GM21367 (cell line): ENCODE data around the gene MFN2.
"Not testable (repeated sequence)": the region's sequence is repeated elsewhere in the genome, so short reads cannot be mapped to it uniquely, and the experiment has no call there.

Experiments used
- ATAC-seq: cut with Tn5 transposase; IDR thresholded peaks from one replicate; pipeline ENCODE4 v1.9.1; 2021; ENCODE audit not compliant: unreplicated experiment

The MFN2 gene

DNA sequence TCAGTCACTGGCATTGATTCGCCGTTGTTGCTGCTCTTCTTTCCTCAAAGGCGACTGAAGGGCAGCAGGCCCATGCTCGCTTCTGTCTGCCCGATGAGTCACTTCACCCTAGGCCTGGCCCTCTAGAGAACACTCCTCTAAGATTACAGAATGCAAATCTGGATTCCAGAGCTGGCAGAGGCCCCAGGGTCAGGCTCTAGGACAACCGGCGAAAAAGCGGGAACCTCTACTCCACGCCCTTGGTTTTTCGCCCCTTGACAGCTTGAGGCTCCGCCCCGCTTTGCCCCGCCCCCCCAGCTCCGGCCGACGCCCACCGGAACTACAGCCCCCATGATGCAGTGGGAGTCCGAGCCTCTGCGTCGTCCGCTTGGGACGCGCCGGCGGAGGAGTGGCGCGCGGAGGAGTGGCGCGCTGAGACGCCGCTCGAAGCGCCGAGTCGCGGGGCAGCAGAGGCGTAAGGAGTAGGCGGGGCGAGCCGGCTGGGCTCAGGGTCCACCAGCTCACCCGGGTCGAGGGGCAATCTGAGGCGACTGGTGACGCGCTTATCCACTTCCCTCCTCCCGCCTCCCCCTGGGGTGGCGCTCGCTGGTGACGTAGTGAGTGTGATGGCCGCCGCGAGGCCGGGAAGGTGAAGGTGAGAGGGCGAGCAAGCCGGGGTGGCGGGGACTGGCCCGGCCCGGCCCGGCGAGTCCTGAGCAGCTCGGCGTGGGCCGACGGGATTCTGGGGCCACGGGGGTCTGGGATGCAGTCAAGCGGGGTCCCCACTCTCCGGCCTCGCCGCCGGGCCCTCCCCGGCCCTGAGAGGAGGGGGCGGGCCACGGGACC lies at the start of gene MFN2:
Gene MFN2, plus strand, starts transcription at position 594 of the 825 bp plus-strand sequence. CDS start 8,725 bp downstream, outside the sequence.
- ATAC-seq = peak; percentile 79

DNA sequence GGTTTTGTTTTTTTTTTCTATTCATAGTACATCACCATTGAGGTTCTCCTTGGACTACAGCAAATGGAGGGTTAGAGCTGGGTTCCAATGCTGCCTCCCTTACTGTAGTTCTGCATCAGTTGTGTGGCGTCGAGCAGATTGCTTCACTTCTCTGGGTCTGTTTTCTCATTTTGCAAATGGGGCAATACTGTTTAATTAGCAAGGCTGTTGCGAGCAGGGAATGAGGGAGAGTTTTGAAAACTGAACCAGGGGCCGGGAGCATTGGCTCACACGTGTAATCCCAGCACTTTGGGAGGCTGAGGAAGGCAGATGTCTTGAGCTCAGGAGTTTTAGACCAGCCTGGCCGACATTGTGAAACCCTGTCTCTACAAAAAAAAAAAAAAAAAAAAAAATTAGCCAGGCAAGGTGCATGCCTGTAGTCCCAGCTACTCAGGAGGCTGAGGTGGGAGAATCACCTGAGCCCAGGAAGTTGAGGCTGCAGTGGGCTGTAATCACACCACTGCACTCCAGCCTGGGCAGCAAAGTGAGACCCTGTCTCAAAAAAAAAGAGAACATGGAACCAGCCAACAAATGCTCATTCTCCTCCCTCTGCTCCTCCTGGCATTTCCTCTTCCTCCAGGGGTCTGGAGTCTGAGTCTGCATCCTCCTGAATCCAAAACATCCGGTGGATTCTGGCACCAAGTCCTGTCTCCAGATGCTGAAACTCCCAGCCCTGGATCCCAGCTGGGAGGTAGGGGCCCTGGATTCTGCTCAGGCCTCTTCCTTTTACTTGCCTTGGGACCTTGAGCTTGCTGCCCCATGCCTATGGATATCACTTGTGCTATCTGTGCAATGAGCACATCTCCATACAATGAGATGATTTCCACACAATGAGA lies 49.4 kb upstream of the MFN2 start:
- ATAC-seq = no peak

DNA sequence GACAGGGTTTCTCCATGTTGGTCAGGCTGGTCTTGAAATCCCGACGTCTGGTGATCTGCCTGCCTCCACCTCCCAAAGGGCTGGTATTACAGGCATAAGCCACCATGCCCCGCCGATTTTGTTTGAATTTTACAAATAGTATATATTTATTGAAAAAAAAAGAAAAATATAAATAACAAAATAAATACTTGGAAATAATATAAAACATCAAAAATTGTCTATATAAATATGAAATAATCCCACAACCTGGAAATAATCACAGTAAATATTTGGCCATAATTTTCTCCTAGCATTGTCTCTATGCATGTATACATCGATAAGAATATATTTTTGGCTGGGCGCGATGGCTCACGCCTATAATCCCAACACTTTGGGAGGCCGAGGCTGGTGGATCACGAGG lies 48.4 kb upstream of the MFN2 start:
- ATAC-seq = no peak

DNA sequence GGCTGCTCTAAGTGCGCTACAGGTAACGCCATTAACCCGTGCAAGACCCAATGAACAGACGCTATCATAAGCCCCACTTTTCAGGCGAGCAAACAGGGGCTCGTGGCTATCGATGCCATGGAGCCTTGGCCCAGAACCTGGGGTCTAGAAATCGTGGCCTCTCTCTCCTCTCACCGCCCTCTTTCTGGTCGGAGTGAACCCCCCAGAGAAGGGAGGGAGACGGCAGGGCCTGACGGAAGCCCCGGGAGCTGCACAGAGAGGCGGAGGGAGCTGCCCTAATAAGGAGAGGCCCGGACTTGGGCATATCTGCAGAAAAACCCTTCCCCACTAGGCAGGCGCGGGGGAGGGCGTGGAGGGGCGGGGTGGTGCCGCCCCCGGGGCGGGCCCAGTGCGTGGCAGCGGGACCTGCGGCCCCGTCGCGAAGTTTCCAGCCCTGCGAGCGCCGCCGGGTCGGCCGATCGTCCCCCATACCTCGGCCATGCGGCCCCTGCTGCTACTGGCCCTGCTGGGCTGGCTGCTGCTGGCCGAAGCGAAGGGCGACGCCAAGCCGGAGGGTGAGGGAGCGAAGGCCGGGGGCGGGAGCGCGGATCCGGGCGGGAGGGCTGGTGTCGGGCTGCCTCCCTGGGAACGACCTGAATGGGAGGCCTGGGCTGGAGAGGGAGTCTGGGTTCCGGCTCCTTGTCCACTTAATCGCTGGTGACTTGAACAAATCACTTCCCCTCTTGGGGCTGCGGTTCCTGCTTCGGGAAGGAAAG lies 45.8 kb upstream of the MFN2 start, which contains the start of gene PLOD1:
Gene PLOD1, plus strand, starts transcription at position 416 of the 755 bp plus-strand sequence. Its CDS starts 63 bp downstream, at position 479.
- peak; percentile 79 for ATAC-seq

DNA sequence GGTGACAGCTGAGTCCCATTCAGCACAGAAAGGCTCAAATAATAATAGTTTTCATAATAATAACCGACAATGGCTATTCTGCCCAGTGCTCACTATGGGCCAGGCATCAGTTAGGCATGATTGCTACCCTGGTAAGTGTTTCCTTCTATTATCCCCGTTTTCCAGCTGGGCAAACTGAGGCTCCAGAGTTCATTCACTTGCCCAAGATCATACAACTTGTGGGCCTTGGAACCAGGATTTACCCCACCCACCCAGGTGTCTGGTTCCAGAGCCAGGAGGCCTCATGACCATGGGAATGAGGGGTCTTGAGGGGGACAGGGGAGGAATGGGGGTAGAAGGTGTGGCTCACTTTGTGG lies 45.2 kb upstream of the MFN2 start:
- ATAC-seq = peak; percentile 16

DNA sequence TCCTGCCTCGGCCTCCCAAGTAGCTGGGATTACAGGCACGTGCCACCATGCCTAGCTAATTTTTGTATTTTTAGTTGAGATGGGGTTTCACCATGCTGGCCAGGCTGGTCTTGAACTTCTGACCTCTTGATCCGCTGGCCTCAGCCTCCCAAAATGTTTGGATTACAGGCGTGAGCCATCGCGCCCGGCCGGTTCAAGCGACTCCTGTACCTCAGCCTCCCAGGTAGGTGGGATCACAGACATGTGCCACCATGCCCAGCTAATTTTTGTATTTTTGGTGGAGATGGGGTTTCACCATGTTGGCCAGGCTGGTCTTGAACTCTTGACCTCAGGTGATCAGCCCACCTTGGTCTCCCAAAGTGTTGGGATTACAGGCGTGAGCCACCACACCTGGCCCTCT lies 44.5 kb upstream of the MFN2 start:
- ATAC-seq = not testable (repeated sequence)

DNA sequence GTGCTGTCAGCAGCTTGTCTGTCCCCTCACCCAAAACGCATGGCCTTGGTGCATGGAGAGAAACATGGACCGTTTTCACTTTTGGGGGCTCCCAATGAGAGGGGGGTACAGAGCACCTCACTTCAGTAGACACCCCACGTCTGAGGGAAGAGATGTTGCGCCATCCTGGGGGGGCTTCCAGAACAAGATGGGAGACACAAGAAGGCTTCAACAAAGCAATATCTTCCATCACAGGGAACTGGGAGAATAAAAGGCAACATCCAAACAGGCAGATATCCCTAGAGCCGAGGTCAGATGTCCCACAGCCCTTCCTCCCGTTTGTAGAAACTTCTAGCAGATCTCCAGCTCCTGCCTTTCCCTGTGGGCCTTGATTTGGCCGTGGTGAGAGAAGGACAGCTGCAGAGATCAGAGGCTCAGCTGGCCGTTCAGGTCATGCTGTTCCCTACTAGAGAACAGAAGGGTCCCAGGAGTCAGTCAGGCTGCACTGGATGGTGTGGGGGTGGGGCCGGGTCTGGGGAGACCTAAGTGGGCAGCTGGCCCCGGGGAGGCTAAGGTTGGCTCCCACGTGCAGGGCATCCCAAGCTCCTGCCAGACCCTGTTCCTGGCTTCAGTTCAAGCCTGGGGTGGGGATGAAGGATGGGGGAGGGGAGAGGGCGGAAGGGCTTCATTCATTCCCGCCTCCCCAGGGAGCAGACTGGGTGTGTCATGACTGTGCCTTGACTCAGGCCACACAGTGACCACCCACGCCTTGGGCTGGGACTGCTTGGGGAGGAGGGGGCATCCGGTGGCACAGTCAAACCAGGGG lies 41.3 kb upstream of the MFN2 start:
- no peak for ATAC-seq

DNA sequence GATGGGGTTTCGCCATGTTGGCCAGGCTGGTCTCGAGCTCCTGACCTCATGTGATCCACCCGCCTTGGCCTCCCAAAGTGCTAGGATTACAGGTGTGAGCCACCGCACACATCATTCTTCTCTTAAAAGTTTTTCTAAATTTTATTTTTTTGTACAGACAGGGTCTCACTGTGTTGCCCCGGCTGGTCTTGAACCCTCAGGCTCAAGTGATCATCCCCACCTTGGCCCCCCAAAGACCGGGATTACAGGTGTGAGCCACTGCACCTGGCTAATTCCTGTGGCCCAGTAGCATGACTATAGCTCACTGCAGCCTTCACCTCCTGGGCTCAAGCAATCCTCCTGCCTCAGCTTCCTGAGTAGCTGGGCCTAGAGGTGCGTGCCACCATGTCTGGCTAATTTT lies 40.5 kb upstream of the MFN2 start:
- not testable (repeated sequence) for ATAC-seq

DNA sequence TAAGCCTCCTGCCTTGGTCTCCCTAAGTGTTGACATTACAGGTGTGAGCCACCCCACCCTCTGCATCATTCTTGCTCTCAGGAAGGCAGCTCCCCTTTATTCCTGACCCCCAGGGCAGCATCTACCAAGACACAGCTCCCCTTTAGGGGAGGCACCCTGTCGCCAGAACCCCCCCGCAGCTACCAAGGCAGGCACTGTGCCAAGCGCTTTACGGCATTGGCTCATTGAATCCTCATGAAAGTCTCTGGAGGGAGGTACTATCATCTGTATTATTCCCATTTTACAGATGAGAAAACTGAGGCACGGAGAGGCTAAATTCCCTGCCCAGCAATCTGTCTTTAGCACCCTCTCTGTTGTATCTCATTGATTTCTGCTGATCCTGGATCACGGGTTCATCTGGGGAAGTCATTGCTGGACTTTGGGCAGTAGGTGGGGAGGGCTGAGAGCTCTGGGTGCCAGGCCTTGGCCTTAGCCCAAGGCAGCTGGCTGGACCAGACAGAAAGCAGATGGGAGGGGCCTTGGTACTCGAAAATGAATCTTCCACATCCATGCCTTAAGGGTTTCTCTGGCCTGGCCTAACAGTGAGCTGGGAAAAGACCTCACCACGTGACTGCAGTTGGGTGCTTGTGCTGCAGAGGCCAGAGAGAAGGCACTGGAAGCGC lies 39.9 kb upstream of the MFN2 start:
- ATAC-seq = no peak

DNA sequence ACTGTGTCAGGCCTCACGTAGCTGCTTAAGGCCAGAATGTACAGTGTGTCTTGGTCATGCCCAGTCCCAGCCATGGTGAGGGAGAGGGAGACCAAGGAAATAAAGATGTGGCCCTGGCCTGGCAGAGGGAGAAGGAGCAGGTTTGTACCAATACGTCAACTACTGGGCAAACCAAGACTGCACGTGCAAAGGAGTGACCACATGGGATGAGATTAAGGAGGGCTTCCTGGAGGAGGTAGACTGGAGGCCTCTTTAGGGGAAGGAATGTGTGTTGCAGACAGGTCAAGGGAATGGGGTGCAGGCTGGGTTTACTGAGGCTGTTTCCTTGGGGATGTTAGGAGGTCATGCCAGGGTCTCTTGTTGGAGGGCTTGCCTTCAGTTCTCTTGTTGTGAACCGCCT lies 38.0 kb upstream of the MFN2 start:
- no peak for ATAC-seq

DNA sequence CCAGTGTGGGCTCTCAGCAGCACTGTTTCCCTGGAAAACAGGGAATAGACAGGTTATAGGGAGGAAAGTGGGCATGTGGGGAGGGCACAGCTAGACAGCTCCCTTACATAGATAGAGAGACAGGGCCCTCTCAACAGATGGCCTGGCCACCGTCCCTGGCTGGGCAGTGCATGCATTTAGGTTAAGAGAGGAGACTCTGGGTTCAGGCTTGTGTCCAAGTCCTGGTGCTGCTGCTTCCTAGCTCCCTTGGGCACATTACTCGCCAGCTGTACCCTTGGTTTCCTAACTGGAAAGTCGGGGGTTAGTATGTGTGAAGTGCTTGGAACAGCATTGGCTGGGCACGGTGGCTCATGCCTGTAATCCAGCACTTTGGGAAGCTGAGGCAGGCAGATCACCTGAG lies 36.6 kb upstream of the MFN2 start:
- no peak for ATAC-seq

DNA sequence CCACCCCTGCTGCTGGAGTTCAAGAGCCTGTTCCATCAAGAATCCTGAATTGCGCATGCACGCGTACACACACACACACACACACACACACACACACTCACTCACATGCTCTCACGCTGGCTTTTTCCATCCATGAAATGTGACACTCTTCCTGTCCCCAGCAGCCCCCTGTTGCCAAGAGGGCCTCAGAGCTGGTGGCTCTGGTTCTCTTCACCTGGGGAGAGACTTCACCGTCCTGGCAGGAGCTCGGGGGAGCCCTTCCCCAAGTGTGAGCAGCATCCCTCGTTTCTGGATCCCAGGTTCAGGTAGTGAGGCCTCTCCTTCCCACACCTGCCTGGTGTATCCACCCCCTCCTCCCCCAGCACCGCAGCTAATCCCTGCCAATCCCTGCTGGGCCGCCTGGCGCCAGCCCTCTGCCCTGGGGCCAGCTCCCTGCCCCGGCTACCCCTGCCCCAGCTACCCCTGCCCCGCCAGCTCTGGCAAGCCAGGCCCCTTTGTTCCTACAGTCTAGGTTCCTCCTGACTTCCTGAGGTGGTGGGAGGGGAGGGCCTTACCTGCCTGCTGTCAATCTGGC lies 35.8 kb upstream of the MFN2 start:
- no peak for ATAC-seq

DNA sequence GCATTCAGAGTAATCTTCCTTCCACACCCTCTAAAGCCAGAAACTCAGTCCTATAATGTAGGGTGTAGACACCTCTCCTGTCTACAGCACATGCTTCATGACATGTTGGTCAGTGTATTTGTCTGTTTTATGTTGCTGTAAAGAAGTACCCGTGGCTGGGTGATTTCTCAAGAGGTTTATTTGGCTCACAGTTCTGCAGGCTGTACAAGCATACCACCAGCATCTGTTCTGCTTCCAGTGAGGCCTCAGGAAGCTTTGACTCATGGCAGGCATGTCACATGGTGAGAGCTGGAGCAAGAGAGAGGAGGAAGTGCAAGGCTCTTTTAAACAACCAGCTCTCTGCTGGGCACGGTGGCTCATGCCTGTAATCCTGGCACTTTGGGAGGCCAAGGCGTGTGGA lies 33.6 kb upstream of the MFN2 start:
- ATAC-seq = no peak

DNA sequence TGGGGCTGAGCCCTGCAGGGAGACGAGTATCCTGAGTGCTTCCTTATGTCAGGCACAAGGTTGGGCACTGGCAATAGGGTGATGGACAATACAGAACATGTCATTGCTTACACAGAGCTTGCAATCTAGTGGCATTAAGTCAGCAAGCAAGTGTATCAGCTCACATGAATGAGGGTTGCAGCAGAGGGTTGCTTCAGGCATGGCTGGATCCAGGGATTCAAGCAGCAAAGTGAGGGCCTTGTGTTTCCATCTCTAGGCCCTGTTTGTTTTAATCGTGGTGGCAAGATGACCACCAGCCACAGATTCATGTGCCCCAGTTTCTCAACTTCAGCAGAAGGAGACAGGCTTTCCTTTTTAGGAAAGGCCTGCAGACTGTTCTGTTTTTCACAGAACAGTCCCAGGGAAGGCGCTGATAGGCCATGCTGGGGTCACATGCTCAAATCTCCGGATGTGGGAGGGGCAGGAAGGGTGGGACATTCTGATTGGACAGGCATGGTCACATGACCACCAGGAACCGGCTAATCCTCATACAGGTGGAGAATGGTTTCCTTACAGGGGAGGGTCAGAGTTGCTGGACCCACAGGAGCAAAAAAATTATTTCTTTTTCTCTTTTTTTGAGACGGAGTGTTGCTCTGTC lies 31.3 kb upstream of the MFN2 start:
- no peak for ATAC-seq

DNA sequence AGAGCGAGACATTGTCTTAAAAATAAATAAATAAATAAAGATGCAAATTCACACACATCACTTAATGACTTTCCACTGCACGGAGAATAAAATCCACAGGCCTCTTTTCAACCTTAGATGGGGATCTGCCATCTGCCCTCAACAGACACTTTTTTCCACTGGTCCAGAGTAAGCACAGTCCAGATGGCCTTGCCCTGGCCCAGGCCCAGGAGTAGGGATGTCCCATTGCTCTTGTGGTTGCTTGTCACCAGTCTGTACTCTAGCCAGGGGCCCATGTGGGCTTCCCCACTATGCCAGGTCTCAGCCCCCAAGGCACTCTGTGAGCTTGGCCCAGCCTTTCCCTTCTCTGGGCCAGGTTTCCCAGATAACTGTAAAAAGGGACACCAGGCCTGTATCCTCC lies 28.3 kb upstream of the MFN2 start:
- no peak for ATAC-seq

DNA sequence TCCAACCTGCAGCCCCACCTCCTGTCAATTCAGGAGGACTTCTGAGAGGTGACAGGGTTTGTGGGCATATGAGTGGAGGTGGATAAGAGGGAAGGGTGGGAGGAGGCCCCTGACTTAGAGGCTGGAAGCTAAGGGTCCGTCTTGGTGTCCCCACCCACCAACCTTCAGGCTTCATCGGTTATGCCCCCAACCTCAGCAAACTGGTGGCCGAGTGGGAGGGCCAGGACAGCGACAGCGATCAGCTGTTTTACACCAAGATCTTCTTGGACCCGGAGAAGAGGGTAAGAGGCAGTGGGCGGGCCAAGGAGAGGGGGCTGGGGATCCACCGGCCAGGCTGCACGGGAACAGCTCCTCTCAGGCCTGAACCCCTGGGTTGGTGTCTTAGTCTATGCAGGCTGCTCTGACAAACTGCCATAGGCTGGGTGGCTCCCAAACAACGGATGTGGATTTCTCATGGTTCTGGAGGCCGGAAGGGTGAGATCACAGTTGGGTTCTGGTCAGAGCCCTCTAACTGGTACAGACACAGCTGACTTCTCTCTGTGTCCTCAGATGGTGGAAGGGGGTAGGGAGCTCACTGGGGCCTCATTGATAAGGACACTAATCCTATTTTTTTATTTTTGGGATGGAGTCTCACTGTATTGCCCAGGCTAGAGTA lies 27.7 kb upstream of the MFN2 start:
- ATAC-seq = no peak

DNA sequence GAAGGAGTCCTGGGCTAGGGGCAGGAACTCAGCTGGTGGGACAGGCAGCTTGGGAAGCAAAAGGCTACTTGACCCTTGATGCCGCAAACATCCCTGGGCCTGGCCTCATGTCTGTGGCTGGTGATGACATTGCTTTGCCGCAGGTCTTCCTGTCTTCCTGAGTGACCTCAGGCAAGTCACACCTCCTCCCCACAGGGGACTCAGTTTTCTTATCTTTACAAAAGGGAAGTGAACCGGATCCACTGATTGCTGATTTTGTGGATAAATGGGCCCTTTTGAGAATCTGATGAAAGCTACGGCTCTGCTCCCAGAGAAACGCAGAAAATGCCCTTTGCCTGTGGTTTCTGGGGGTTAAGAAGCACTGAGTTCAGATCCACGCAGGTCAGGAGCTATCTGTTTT lies 25.0 kb upstream of the MFN2 start:
- ATAC-seq = no peak

DNA sequence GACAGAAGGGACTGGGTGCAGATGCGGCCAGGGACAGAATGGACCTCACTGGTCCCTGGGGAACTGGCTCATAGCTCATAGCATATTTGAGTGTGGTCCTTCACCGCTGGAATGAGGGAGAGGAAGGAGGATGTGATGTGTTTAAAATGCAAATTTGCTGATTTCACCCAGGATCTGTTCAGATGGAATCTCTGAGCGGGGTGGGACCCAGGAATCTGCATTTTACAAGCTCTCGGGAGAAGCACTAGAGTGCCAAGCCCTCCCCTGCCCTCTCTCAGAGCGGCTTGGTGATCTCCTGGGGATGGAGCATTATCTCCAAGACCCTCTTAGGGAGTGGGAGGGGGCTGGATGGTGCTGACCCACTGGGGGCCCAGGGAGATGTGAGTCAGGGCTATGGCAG lies 22.8 kb upstream of the MFN2 start:
- ATAC-seq = no peak

DNA sequence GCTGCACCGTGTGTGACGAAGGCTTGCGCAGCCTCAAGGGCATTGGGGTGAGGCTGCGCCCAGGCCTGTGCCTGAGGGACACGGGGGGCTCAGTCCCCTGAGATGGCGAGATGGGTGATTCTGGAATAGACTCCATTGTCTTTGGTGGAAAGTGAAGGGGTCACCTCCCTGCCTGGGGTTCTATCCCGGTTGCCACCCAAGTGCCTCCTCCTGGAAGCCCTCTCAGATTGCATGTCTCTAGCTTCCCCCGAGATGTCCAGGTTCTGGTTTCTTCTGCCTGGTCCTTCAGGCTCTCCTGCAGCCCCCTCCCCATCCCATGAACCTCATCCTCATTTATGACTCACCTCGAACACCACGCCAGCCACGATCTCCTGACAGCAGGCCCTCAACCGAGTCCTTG lies 22.3 kb upstream of the MFN2 start:
- no peak for ATAC-seq
